GM06990 (cell line): ENCODE results near the gene FBXO36.
"Not testable (repeated sequence)": the region's sequence is repeated elsewhere in the genome, so short reads cannot be mapped to it uniquely, and the experiment has no call there.

Experiments used
- DNase-seq: peaks from one replicate; pipeline ENCODE4 v3.0.0-alpha.2; 2011; ENCODE audit not compliant: insufficient read length; ENCODE audit errors: extremely low read depth
- H3K27me3 ChIP-seq: replicated peaks from 2 replicates; pipeline ENCODE4 v1.6.0; 2011; ENCODE audit warnings: low read length; ENCODE audit not compliant: control insufficient read depth, insufficient read depth
- H3K36me3 ChIP-seq: 2 replicates; pipeline ENCODE4 v1.5.1; 2011; ENCODE audit warnings: low read length; ENCODE audit not compliant: control insufficient read depth, insufficient read depth
- H3K4me3 ChIP-seq: replicated peaks from 2 replicates; pipeline ENCODE4 v1.5.1; 2011; ENCODE audit warnings: low read depth, mild to moderate bottlenecking, control low read depth, low read length
- CTCF ChIP-seq: IDR thresholded peaks from 2 replicates; pipeline ENCODE4 v1.5.1; 2011; ENCODE audit warnings: low read length, control low read depth, mild to moderate bottlenecking, inconsistent platforms; ENCODE audit not compliant: insufficient read depth, poor library complexity, severe bottlenecking

FBXO36 gene

GRCh38 chr2:229956491-229956890, 34.2 kb downstream of the FBXO36 start:
- Histone ChIP-seq H3K36me3 (no peaks in the 10 kb centered on the region), H3K27me3 (no peaks in the 10 kb centered on the region), H3K4me3 (no peak overlapping the region)
- no peak for TF ChIP-seq CTCF
- no peak for DNase-seq

DNA sequence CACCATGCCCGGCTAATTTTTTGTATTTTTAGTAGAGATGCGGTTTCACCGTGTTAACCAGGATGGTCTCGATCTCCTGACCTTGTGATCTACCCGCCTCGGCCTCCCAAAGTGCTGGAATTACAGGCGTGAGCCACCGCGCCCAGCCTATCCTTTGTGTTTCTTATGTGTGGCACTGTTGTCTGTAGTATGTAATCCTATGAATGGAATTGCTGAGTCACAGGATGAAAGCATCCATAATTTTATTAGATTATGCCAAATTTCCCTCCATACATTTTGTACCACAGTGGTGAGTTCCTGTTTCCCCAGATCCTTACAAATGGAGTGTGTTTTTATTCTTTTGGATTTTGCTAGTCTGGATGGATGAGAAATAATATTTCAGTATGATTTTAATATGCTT, 41.3 kb downstream of the FBXO36 start:
- not testable (repeated sequence) for H3K36me3 ChIP-seq, H3K4me3 ChIP-seq, DNase-seq, H3K27me3 ChIP-seq

GRCh38 chr2:229969921-229970320, 47.6 kb downstream of the FBXO36 start:
- no peak for DNase-seq
- Histone ChIP-seq H3K4me3 (no peak overlapping the region), H3K36me3 (no peaks in the 10 kb centered on the region), H3K27me3 (no peaks in the 10 kb centered on the region)
- no peak for TF ChIP-seq CTCF

GRCh38 chr2:229970406-229970805, 48.1 kb downstream of the FBXO36 start:
- no peak for TF ChIP-seq CTCF
- H3K4me3 ChIP-seq, result no peak overlapping the region
- no peaks in the 10 kb centered on the region for H3K36me3 ChIP-seq
- no peaks in the 10 kb centered on the region for H3K27me3 ChIP-seq
- no peak for DNase-seq

DNA sequence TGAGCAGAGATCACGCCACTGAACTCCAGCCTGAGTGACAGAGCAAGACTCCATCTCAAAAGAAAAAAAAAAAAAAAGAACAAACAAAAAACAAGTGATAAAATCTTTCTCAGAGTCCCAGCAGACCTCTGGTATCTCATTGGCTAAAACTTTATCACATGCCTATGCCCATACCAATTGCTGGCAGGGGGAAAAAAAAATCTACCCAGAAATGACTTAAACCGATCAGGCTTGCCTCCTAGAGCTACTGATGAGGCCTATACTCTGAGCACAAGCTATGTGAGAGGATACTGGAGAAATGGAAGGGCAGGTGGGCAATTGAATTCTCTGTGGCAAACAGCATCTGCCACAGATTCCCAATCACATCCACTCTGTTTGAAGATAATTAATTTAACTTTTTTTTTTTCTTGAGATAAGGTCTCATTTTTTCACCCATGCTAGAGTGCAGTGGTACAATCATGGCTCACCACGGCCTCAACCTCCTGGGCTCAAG, 49.0 kb downstream of the FBXO36 start:
- no peaks in the 10 kb centered on the region for H3K36me3 ChIP-seq
- H3K27me3 ChIP-seq, result no peaks in the 10 kb centered on the region
- no peak for DNase-seq
- no peak for TF ChIP-seq CTCF
- no peak overlapping the region for H3K4me3 ChIP-seq

GRCh38 chr2:229974266-229974665, 52.0 kb downstream of the FBXO36 start:
- no peak for DNase-seq
- H3K36me3 ChIP-seq, result no peaks in the 10 kb centered on the region
- no peak overlapping the region for H3K4me3 ChIP-seq
- H3K27me3 ChIP-seq, result no peaks in the 10 kb centered on the region
- TF ChIP-seq CTCF, result no peak
